Hepatocyte (in vitro differentiated cells): ENCODE results near the gene CFAP54. TPM values are rescaled to one million over a fixed set of nuclear protein-coding genes. Genes with fewer than 3 reads are reported as not detected.

ENCODE experiments used
- DNase-seq: peaks from one replicate; pipeline ENCODE4 v3.0.0-alpha.2; 2016; ENCODE audit warnings: low spot score
- H2AFZ ChIP-seq: fragments of 200-600 bp; sonication (generic); 2 replicates; pipeline ENCODE4 v1.6.0; 2016; ENCODE audit warnings: antibody characterized with exemption, mild to moderate bottlenecking
- H3K27ac ChIP-seq: fragments of 200-600 bp; sonication (generic); 2 replicates; pipeline ENCODE4 v1.5.1; 2016; ENCODE audit warnings: mild to moderate bottlenecking
- H3K27me3 ChIP-seq: fragments of 200-600 bp; sonication (generic); 2 replicates; pipeline ENCODE4 v1.6.1; 2016
- H3K36me3 ChIP-seq: fragments of 200-600 bp; sonication (generic); replicated peaks from 2 replicates; pipeline ENCODE4 v1.5.1; 2016; ENCODE audit warnings: low read depth; ENCODE audit not compliant: insufficient read depth
- H3K4me1 ChIP-seq: fragments of 200-600 bp; sonication (generic); 2 replicates; pipeline ENCODE4 v1.5.1; 2016; ENCODE audit warnings: mild to moderate bottlenecking, moderate library complexity; ENCODE audit not compliant: insufficient read depth
- H3K4me2 ChIP-seq: fragments of 200-600 bp; sonication (generic); 2 replicates; pipeline ENCODE4 v1.6.0; 2016
- H3K4me3 ChIP-seq: fragments of 200-600 bp; sonication (generic); 2 replicates; pipeline ENCODE4 v1.5.1; 2016; ENCODE audit warnings: mild to moderate bottlenecking
- H3K79me2 ChIP-seq: fragments of 200-600 bp; sonication (generic); 2 replicates; pipeline ENCODE4 v1.6.0; 2017; ENCODE audit warnings: mild to moderate bottlenecking
- H3K9me2 ChIP-seq: fragments of 200-600 bp; sonication (generic); replicated peaks from 2 replicates; pipeline ENCODE4 v1.6.0; 2017; ENCODE audit warnings: mild to moderate bottlenecking; ENCODE audit not compliant: insufficient read depth
- H3K9me3 ChIP-seq: fragments of 200-600 bp; sonication (generic); 2 replicates; pipeline ENCODE4 v1.5.1; 2016; ENCODE audit warnings: low read depth, mild to moderate bottlenecking
- H4K20me1 ChIP-seq: fragments of 200-600 bp; sonication (generic); 2 replicates; pipeline ENCODE4 v1.6.0; 2016; ENCODE audit warnings: mild to moderate bottlenecking; ENCODE audit not compliant: insufficient read depth, poor library complexity, severe bottlenecking
- CTCF ChIP-seq: fragments of 200-600 bp; sonication (generic); IDR thresholded peaks from 2 replicates; pipeline ENCODE4 v1.5.1; 2016; ENCODE audit warnings: antibody characterized with exemption, mild to moderate bottlenecking; ENCODE audit not compliant: poor library complexity
- EZH2 ChIP-seq: fragments of 200-600 bp; sonication (generic); IDR thresholded peaks from 2 replicates; pipeline ENCODE4 v1.6.1; 2016; ENCODE audit warnings: antibody characterized with exemption, mild to moderate bottlenecking, borderline replicate concordance
- EZH2phosphoT487 ChIP-seq: fragments of 200-600 bp; sonication (generic); IDR thresholded peaks from one replicate; pipeline ENCODE4 v1.6.1; 2018; ENCODE audit warnings: antibody characterized with exemption, mild to moderate bottlenecking, low read depth, moderate library complexity; ENCODE audit not compliant: unreplicated experiment, severe bottlenecking
- WGBS: methylation state at CpG from one replicate; pipeline ENCODE4 v1.1.6; 2016; ENCODE audit warnings: low lambda C conversion rate; ENCODE audit errors: missing lambda C conversion rate; 5-methylcytosine and 5-hydroxymethylcytosine counted together
- polyA plus RNA-seq: library from polyadenylated mRNA; unstranded; fragments of >200 nt; fragmentation: Nextera tagmentation; extraction: Ambion mirVana; gene quantifications from 2 replicates; pipeline ENCODE4 v1.2.1, GENCODE V29; 2016
- total RNA-seq: library from RNA; depleted of rRNA; stranded (reverse); fragments of >200 nt; gene quantifications from 2 replicates; pipeline ENCODE4 v1.2.3, GENCODE V29; 2014

The CFAP54 gene
- total and polyA plus RNA-seq, 2 experiments from 2014 or later = 0.64 to 0.67 TPM

DNA sequence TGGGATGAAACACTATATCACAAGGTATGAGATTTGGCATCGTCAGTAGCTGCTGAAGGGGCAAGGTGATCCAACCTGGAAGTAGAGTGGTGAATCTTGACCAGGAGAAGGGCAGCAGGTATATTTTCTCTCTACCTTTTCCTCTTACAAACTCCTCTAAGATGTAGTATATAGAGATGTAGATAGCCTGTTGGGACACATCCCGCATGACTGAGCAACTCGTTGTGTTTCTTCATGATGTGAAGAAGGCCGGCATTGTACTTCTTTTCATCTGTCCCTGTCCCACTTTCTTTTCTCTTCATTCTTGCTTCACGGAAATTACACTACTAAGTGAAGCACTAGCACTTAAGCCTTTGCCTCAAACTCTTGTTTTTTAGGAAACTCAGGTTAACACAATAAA lies 7.3 kb upstream of the CFAP54 start:
- WGBS = 93% methylated on average over 5 of the region's 5 CpGs
- Histone ChIP-seq H3K4me3 (no peak overlapping the region), H3K4me1 (no peaks in the 10 kb centered on the region), H3K4me2 (no peak overlapping the region), H4K20me1 (no peaks in the 10 kb centered on the region), H3K27me3 (no peaks in the 10 kb centered on the region), H3K79me2 (no peaks in the 10 kb centered on the region), H2AFZ (no peak overlapping the region), H3K27ac (no peak overlapping the region), H3K9me2 (no peaks in the 10 kb centered on the region), H3K9me3 (no peaks in the 10 kb centered on the region), H3K36me3 (no peaks in the 10 kb centered on the region)
- TF ChIP-seq EZH2phosphoT487 (no peak), EZH2 (no peak), CTCF (no peak)
- DNase-seq = no peak

DNA sequence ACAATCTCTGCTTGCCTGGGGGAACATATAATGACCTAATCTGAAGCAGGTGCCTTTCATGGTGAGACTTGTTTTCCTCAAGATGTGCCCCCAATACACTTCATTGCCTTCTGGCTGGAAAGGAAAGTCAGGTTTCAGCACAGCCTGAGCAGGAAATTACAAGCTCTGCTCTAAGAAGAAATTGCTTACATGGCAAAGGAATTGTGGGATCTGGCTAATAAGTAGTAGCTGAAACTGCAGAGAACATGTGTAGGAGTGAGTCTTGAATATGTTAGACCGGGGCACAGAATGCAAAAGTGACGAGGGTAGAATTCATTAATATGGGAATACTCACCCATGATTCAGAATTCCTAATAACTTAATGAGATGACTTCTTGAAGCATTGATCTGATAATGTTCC lies 6.3 kb upstream of the CFAP54 start:
- no peaks in the 10 kb centered on the region for H4K20me1 ChIP-seq
- H3K4me2 ChIP-seq = no peak overlapping the region
- no peak overlapping the region for H2AFZ ChIP-seq
- no peaks in the 10 kb centered on the region for H3K9me3 ChIP-seq
- no peaks in the 10 kb centered on the region for H3K36me3 ChIP-seq
- no peak for TF ChIP-seq CTCF
- TF ChIP-seq EZH2phosphoT487 = no peak
- no peak for TF ChIP-seq EZH2
- H3K27ac ChIP-seq = no peak overlapping the region
- DNase-seq = no peak
- 90% methylated on average over 2 of the region's 2 CpGs for WGBS
- no peak overlapping the region for H3K4me3 ChIP-seq
- H3K9me2 ChIP-seq = no peaks in the 10 kb centered on the region
- H3K79me2 ChIP-seq = no peaks in the 10 kb centered on the region
- no peaks in the 10 kb centered on the region for H3K27me3 ChIP-seq
- no peaks in the 10 kb centered on the region for H3K4me1 ChIP-seq

DNA sequence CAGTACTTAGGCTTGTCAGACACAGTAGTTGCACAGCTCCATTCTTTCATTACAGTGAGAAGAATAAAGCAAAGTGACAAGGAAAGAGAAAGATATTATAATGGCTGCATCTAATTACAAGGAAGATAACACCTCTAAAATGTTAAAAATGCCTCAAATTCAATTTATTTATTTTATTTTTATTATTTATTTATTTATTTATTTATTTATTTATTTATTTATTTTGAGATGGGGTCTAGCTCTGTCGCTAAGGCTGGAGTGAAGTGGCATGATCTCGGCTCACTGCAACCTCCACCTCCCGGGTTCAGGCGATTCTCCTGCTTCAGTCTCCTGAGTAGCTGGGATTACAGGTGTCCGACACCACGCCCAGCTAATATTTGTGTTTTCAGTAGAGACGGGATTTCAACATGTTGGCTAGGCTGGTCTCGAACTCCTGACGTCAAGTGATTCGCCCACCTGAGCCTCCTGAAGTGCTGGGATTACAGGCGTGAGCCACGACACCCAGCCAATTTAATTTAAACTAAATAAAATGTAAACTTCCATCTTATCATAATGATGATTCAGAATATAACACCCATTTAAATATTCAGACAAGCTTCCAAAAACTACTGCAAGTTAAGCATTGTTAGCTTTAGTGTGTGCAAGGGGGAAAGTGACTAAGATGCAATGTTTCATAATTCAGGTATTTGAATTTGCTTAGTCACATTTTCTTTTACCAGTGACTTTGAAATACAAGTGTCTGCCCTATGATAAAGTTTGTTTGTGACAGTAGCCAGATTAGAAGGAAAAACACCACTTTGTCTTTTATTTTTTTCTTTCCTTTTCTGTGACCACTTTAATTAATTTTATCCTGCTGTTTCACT lies 2.4 kb upstream of the CFAP54 start:
- TF ChIP-seq EZH2 (no peak), EZH2phosphoT487 (no peak), CTCF (no peak)
- Histone ChIP-seq H3K9me2 (no peaks in the 10 kb centered on the region), H2AFZ (no peak overlapping the region), H4K20me1 (no peaks in the 10 kb centered on the region), H3K4me1 (no peaks in the 10 kb centered on the region), H3K9me3 (no peaks in the 10 kb centered on the region), H3K4me3 (no peak overlapping the region), H3K27me3 (no peaks in the 10 kb centered on the region), H3K79me2 (no peaks in the 10 kb centered on the region), H3K4me2 (no peak overlapping the region), H3K36me3 (no peaks in the 10 kb centered on the region), H3K27ac (no peak overlapping the region)
- DNase-seq = no peak
- 91% methylated on average over 12 of the region's 12 CpGs for WGBS
